Measurements from ENCODE around the gene CA10.

- no peak for TF ChIP-seq CTCF (IDR thresholded peaks at IDR 0.05; ENCODE audit: extremely low read depth in 1 of 2, insufficient read depth in 1 of 2, low read depth in 1 of 2, low read length in 2 of 2)
- TF ChIP-seq MAX (IDR thresholded peaks at IDR 0.05; ENCODE audit: insufficient read depth, insufficient read length): no peak
- TF ChIP-seq JUN (IDR thresholded peaks at IDR 0.05; ENCODE audit: borderline replicate concordance, insufficient read depth, insufficient read length, low read depth): no peak
- TF ChIP-seq POLR2A (IDR thresholded peaks at IDR 0.05; ENCODE audit: low read depth, low read length): no peak
- TF ChIP-seq MYC (IDR thresholded peaks at IDR 0.05; ENCODE audit: low read depth, low read length): no peak
- no peak for TF ChIP-seq GATA2 (IDR thresholded peaks at IDR 0.05; ENCODE audit: insufficient read depth, insufficient read length, low read depth, low read length)
- no peak for TF ChIP-seq POLR2AphosphoS5 (IDR thresholded peaks at IDR 0.05; ENCODE audit: insufficient read depth, low read depth, low read length)
- TF ChIP-seq EZH2 (IDR thresholded peaks at IDR 0.05; ENCODE audit: borderline replicate concordance, low read depth, low read length, severe bottlenecking): no peak
Measured at GRCh38 chr17:51670899-51671298, 487.6 kb downstream of the CA10 start.
